Adrenal gland (tissue), 5 donors: ENCODE measurements around the gene RGS6.

Experiments used
- POLR2A ChIP-seq, 2 donors: fragments of 450-650 bp; IDR thresholded peaks; one replicate each; pipeline ENCODE4 v1.6.1; 2017; ENCODE audit warnings: antibody characterized with exemption in 2 of 2, mild to moderate bottlenecking in 2 of 2, moderate library complexity in 1 of 2
- TF ChIP-seq, protein P1 (sequence below), 6 experiments: fragments of 450-650 bp in 4 of 6; fragments of 200-600 bp in 2 of 6; sonication (generic) in 1 of 6; IDR thresholded peaks; 1 replicate in 5 of 6; 2 replicates in 1 of 6; pipeline versions ENCODE4 v1.5.1 to v1.8.0; 2016 to 2021; ENCODE audit warnings: antibody characterized with exemption in 6 of 6, mild to moderate bottlenecking in 2 of 6, moderate library complexity in 1 of 6
- donor health status: DM: no; HTN: no; CAD: no.

- TF ChIP-seq, protein P1, sequence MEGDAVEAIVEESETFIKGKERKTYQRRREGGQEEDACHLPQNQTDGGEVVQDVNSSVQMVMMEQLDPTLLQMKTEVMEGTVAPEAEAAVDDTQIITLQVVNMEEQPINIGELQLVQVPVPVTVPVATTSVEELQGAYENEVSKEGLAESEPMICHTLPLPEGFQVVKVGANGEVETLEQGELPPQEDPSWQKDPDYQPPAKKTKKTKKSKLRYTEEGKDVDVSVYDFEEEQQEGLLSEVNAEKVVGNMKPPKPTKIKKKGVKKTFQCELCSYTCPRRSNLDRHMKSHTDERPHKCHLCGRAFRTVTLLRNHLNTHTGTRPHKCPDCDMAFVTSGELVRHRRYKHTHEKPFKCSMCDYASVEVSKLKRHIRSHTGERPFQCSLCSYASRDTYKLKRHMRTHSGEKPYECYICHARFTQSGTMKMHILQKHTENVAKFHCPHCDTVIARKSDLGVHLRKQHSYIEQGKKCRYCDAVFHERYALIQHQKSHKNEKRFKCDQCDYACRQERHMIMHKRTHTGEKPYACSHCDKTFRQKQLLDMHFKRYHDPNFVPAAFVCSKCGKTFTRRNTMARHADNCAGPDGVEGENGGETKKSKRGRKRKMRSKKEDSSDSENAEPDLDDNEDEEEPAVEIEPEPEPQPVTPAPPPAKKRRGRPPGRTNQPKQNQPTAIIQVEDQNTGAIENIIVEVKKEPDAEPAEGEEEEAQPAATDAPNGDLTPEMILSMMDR (IDR thresholded peaks at IDR 0.05), result no peak
- no peak for TF ChIP-seq POLR2A (IDR thresholded peaks at IDR 0.05)
These were observed 612.6 kb downstream of the RGS6 start for GRCh38 chr14:72544615-72545387.
